Loucy (cell line): Measurements from ENCODE around the gene ITGB7.

Source experiments
- CTCF ChIP-seq: fragments of 200-600 bp; sonication (generic); conservative IDR thresholded peaks from 2 replicates; pipeline ENCODE4 v1.5.1; 2014; ENCODE audit warnings: mild to moderate bottlenecking, antibody characterized with exemption, low read length
- EZH2phosphoT487 ChIP-seq: fragments of 200-600 bp; IDR thresholded peaks from 2 replicates; pipeline ENCODE4 v1.6.1; 2018; ENCODE audit warnings: antibody characterized with exemption, mild to moderate bottlenecking, moderate library complexity, borderline replicate concordance

- no peak for TF ChIP-seq CTCF
- no peak for TF ChIP-seq EZH2phosphoT487
These were observed 1.9 kb upstream of the ITGB7 start for GRCh38 chr12:53208877-53209463.
